ENCODE measurements around the gene PPM1L.

The PPM1L gene

DNA sequence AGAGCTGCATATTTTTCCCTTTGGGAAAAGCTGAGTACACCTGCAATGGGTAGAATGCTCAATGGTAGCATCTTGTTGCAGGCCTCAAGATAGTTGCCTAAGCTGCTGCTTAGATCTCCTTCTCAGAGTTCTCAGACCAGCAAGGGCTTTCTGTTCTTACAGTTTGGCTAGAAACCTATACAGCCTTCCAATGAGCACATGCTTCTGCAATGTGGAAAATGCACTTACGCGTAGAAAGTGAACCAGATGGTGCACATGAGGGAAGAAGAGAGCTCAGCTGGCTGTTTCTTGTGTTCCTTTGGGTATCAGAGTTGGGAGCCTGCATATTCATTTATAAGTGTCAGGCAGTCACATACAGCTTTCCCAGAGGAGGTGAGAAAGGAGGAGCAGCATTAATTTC, 212.7 kb downstream of the PPM1L start:
- TF ChIP-seq, protein P1, sequence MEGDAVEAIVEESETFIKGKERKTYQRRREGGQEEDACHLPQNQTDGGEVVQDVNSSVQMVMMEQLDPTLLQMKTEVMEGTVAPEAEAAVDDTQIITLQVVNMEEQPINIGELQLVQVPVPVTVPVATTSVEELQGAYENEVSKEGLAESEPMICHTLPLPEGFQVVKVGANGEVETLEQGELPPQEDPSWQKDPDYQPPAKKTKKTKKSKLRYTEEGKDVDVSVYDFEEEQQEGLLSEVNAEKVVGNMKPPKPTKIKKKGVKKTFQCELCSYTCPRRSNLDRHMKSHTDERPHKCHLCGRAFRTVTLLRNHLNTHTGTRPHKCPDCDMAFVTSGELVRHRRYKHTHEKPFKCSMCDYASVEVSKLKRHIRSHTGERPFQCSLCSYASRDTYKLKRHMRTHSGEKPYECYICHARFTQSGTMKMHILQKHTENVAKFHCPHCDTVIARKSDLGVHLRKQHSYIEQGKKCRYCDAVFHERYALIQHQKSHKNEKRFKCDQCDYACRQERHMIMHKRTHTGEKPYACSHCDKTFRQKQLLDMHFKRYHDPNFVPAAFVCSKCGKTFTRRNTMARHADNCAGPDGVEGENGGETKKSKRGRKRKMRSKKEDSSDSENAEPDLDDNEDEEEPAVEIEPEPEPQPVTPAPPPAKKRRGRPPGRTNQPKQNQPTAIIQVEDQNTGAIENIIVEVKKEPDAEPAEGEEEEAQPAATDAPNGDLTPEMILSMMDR (IDR thresholded peaks at IDR 0.05; ENCODE audit: insufficient read depth, low read length, poor library complexity, severe bottlenecking): no peak
- no peaks in the 10 kb centered on the region for H3K27me3 ChIP-seq (replicated peaks; ENCODE audit: control insufficient read depth, insufficient read depth, low read length)
- no peak overlapping the region for H3K4me3 ChIP-seq (replicated peaks; ENCODE audit: low read depth, low read length)
- H3K36me3 ChIP-seq (ENCODE audit: control insufficient read depth, insufficient read depth, low read length): no peaks in the 10 kb centered on the region
- no peak for DNase-seq (ENCODE audit: extremely low read depth, insufficient read length)

DNA sequence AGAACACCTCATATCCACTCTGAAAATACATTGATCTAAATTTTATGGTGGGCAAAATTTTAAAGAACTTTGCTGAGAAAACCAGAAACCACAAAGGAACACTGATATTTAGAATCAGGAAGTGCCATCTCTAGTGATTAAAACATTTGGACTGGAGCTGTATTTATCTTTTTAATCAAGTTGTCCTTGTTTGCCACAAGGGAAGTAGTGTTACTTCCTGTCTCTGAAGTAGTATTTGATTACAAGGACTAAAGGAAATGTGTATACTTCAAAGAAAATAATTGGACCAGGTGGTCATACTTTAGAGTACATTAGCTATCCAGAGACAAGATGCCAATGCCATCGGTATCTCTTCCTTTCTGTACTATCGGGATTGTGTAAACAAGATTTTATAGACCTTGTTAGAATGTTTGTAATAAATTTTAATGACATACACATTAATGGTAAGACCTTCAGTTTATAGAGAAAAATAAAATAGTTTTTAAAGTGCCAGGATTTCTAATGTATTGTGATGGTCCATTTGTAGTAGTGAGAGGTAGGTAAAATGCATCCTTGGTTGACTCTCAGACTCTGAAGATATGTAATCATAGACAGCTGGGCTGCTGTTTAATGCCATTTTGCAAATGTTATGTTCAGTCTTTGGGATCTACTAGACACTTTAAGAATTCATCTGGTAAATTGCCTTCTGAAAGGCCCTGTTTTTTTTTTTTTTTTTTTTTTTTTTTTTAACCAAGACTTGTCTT, 217.2 kb downstream of the PPM1L start:
- no peak overlapping the region for H3K4me3 ChIP-seq (replicated peaks; ENCODE audit: low read depth, low read length)
- H3K27me3 ChIP-seq (replicated peaks; ENCODE audit: control insufficient read depth, insufficient read depth, low read length): no peaks in the 10 kb centered on the region
- no peaks in the 10 kb centered on the region for H3K36me3 ChIP-seq (ENCODE audit: control insufficient read depth, insufficient read depth, low read length)
- DNase-seq (ENCODE audit: extremely low read depth, insufficient read length): no peak
- TF ChIP-seq, protein P1 (IDR thresholded peaks at IDR 0.05; ENCODE audit: insufficient read depth, low read length, poor library complexity, severe bottlenecking): no peak

DNA sequence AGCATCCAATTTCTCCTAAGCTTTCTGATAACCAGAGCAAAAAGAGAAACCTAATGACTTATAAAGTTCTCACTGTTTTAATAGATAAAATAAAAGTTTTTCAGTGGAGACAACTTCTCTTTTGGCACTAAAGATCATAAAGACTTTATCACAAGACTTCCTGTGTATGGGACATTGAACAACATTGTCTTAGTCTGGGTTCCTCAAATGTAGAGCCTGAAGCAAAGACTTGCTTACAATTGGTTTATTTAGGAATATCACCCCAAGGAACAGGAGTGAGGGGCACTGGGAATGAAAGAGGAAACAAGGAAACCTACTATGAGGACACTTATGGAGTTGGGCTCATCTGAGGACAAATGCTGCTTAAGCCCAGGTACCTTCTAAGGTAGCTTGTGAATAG, 221.7 kb downstream of the PPM1L start:
- no peaks in the 10 kb centered on the region for H3K36me3 ChIP-seq (ENCODE audit: control insufficient read depth, insufficient read depth, low read length)
- DNase-seq (ENCODE audit: extremely low read depth, insufficient read length): no peak
- no peaks in the 10 kb centered on the region for H3K27me3 ChIP-seq (replicated peaks; ENCODE audit: control insufficient read depth, insufficient read depth, low read length)
- TF ChIP-seq, protein P1 (IDR thresholded peaks at IDR 0.05; ENCODE audit: insufficient read depth, low read length, poor library complexity, severe bottlenecking): no peak
- H3K4me3 ChIP-seq (replicated peaks; ENCODE audit: low read depth, low read length): no peak overlapping the region

DNA sequence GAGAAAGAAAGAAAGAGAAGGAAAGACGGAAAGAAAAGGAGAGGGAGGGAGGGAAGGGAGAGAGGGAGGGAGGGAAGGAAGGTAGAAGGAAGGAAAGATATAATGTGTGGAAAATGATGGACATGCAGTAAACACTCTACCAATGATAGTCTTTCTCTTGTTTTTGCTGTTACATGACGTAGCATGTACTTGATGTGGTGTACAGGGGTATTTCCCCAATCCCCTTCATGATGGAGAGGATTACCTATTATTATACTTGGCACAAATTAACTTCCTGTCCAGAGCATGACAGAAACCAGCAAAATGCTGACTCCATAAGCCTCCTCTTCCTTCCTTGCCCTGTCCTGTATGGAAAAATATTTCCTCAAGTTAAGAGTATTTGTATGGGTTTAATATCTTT, 224.7 kb downstream of the PPM1L start:
- TF ChIP-seq, protein P1 (IDR thresholded peaks at IDR 0.05; ENCODE audit: insufficient read depth, low read length, poor library complexity, severe bottlenecking): no peak
- no peak overlapping the region for H3K4me3 ChIP-seq (replicated peaks; ENCODE audit: low read depth, low read length)
- no peak for DNase-seq (ENCODE audit: extremely low read depth, insufficient read length)
- H3K27me3 ChIP-seq (replicated peaks; ENCODE audit: control insufficient read depth, insufficient read depth, low read length): no peaks in the 10 kb centered on the region
- no peaks in the 10 kb centered on the region for H3K36me3 ChIP-seq (ENCODE audit: control insufficient read depth, insufficient read depth, low read length)

DNA sequence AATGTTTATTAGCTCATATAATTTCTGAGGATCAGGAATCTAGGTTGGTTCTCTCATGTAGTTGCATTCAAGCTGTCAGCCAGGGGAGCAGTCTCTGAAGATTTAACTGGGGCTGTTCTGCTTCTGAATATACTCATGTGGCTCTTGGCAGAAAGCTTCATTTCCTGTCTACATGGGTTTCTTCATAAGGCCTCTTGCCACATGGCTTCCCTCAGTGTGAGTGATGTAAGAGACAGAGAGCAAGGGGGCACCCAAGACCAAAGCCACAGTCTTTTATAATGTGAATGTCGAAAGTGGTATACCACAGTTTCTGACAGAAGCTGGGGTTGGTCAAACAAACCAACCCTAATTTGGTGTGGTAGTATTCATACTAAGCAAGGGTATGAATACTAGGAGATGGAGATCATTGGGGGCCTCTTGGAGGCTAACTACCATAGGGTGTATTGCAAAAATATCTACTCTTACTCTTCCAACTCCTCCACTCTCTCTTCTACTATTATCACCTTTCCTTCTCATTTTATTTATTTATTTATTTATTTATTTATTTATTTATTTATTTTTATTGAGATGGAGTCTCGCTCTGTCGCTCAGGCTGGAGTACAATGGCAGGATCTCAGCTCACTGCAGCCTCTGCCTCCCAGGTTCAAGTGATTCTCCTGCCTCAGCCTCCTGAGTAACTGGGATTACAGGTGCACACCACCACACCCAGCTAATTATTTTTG, 225.3 kb downstream of the PPM1L start:
- peak; percentile 57 for DNase-seq (ENCODE audit: extremely low read depth, insufficient read length)
- no peaks in the 10 kb centered on the region for H3K36me3 ChIP-seq (ENCODE audit: control insufficient read depth, insufficient read depth, low read length)

More for the DNA sequence above, 225.3 kb downstream of the PPM1L start:
- Histone ChIP-seq H3K4me3 (replicated peaks; ENCODE audit: low read depth, low read length) (no peak overlapping the region), H3K27me3 (replicated peaks; ENCODE audit: control insufficient read depth, insufficient read depth, low read length) (no peaks in the 10 kb centered on the region)
- TF ChIP-seq, protein P1 (IDR thresholded peaks at IDR 0.05; ENCODE audit: insufficient read depth, low read length, poor library complexity, severe bottlenecking): no peak
